NCI-H748 (cell line): ENCODE results near the gene RGS11.

Experiments used
- DNase-seq: peaks from one replicate; lab custom pipeline; 2025; ENCODE audit not compliant: unreplicated experiment; lab: John Stamatoyannopoulos, UW

The RGS11 gene

GRCh38 chr16:296806-297510 is 21.2 kb upstream of the RGS11 start:
- no peak for DNase-seq

GRCh38 chr16:296276-296675 is 20.5 kb upstream of the RGS11 start:
- DNase-seq = no peak

GRCh38 chr16:293043-293775 is 17.5 kb upstream of the RGS11 start:
- DNase-seq = no peak

DNA sequence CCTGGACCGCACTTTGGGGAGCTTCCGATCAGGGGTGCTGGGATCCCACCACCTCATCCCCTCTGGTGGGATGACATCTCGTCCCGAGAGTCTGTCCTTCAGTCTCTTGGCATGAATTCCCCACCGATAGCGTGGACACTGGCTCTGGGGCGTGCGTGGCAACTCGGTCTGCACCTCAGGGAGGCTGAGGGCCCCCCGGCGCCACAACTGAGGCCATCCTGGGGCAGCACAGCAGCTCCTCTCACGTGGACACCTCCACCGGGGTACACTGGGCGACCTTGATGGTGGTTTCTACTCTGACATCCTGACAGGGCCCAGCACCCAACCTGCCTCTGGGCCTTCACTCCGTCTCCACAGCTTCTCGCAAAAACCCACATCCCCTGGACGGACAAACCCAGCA is 15.8 kb upstream of the RGS11 start:
- no peak for DNase-seq

DNA sequence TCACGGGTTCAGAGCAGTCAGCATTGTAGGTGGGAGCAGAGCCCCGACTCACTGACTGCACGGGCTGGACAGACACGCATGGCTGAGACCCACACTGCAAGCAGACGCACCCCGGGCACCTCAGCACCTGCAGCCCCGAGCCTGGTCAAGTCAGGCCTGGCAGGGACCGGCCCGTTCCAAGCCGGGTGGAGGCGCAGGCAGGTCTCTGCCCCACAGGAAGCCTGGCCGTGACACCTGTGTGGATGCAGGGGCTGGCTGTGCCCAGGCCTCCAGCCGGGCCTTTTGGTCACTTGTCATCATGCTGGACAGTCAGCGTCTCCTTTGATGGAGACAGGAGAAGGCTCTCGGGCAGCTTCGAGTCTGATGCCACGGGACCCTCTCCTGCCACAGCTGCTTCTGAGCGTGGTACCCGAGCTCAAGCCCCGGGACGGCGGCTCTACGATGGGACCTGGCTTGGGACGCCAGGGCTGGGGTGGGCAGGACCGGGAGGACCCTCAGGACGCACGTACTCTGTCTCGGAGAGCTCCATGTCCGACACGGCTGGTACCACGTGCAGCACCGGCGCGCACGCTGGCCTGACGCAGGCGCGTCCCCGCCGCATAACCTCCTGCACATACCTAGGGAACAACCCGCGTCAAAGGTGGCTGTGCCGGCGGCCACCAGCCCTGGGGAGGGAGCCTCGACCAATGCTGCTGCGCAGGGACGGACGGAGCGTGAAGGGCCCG is 15.1 kb upstream of the RGS11 start:
- no peak for DNase-seq

GRCh38 chr16:290015-290680 is 14.4 kb upstream of the RGS11 start:
- DNase-seq = no peak

DNA sequence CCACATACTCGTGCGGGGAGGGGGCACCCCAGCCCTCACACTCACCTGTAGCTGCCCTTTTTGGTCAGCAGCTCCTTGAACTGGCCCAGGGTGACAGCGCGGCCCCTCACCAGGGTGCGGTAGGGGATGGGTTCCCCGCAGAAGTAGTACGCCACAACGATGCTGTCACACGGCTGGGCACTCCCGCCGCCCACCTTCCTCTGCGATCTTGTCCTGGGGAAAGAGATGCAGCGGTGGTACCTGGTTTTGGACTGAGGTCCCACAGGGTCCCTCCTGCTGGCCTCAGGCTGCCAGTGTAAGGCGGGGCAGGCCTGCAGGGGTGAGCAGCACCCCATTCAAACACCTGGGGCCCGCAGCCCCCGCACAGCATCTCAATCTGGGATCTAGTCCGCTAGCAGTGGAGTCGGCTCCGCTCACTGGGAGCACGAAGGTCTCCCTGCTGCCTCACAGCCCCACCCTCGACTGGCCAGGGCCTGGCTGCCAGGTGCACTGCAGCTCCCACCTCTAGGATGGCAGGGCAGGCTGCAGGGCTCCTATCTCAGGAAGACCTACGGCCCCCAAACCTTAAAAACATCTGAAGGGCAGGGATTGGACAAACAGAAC is 13.8 kb upstream of the RGS11 start:
- DNase-seq = no peak

GRCh38 chr16:287981-288920 is 12.5 kb upstream of the RGS11 start:
- no peak for DNase-seq

- DNase-seq = peak; percentile 35
Observed at GRCh38 chr16:287298-287811, 11.6 kb upstream of the RGS11 start.

- no peak for DNase-seq
Observed at GRCh38 chr16:286491-287297, 10.9 kb upstream of the RGS11 start.

GRCh38 chr16:285146-286055 is 9.7 kb upstream of the RGS11 start:
- no peak for DNase-seq

GRCh38 chr16:284204-285120 is 8.7 kb upstream of the RGS11 start:
- DNase-seq = no peak

- no peak for DNase-seq
Observed at GRCh38 chr16:283033-283805, 7.5 kb upstream of the RGS11 start, which contains the start of gene PDIA2. Gene PDIA2, plus strand, starts transcription at chr16:283164. Its CDS starts 6 bp downstream, at chr16:283170.

DNA sequence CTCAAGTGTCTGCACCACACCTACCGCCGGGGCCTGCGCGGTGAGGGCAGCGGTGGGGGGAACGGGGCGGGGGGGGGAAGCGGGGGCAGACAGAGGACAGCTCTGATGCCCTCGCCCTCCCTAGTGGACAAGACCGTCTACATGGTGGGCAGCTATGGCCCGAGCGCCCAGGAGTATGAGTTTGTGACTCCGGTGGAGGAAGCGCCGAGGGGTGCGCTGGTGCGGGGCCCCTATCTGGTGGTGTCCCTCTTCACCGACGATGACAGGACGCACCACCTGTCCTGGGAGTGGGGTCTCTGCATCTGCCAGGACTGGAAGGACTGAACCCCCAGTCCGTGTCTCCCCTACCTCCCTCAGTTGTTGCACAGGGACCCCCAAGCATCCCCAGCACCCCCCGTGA is 6.7 kb upstream of the RGS11 start:
- DNase-seq = no peak

GRCh38 chr16:281660-282255 is 6.0 kb upstream of the RGS11 start:
- DNase-seq = no peak
